CD4-positive, alpha-beta T cell treated with Interleukin-1 beta for 1 hour (primary cell): ENCODE results near the gene TMEM250.
A peak's percentile ranks its signal among the peaks of the same experiment; 100 is the strongest.

ENCODE experiments used
- DNase-seq, 2 donors: peaks; one replicate each; pipeline ENCODE4 v3.0.0-alpha.2; 2020 to 2022

TMEM250 gene

DNA sequence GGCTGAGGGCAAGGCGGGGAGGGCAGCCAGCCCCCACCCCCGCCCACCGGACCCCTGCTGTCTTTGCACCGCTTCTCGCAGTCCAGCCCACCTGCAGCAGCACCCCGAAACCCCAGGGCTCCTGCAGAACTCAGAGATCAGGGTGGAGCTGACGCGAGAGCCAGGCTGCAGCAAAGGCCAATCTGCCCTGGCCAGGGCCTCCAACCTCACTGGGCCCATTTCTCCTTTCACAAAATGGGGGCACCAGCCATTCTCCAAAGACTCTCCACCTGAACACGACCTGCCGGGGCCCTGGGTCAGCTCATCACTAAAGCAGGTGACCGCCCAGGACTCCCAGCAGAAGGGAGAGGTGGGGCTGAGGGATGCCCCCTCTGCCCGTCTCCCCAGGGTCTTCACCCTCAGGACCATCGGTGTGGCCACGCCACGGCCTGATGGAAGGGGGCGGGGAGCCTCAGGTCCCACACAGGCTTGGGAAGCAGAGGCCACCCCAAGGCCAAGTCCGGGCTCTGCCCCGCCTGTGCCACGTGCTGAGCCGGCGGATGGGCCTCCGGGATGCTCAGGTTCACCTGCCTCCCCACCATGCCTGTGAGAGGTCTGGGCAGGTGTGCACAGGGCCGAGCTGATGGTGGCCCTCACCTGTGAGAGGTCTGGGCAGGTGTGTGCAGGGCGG is 36.7 kb downstream of the TMEM250 start:
- DNase-seq, result no peak

DNA sequence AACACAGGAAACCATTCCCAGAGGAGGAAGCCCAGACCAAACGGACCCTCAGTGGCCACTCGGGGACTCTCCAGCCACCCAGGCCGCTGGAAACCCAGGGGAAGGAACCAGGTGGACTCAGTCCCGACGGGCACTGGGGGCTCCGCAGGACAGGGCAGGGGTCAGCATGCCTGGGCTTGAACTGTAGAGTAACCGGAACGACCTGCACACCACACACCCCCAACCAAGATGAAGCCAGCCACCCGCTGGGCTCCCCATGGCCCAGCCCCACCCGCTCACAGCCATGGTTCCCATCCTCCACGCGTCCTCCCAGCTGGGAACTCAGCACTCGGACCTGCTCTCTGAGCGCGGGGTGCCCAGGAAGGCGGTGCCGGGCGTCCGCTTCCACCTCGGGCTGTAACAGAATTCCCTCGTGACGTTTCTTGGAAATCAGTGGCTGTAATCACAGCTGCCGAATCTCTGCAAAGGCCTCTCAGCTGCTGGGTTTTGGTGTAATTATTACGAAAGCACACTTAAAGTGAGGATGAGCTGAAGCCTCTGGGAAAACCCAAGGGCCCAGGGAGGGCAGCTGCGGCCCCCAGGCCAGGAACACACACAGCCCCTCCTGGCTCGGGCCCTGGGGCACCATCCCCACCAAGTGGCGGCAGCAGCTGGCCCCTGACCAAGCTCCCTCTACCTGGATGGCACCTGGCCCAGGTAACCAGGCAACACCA is 37.4 kb downstream of the TMEM250 start:
- no peak for DNase-seq

DNA sequence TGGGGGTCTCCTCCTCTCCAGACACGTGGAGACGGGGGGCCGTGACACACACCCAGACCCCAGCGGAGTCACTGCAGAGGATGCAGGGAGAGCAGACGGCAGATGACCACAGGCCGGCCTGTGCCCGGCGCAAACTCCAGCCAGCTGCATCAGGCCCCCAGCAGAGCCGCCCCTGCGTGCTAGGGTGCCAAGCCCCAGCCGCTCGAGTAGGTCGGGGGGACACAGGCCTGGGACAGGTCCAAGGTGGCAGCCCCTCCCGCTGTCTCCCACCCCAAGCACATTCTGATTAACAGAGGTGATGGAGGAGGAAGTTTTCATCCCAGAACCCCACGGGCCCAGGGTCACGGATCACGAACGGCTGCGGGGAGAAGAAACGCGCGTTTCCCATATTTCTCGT is 38.0 kb downstream of the TMEM250 start:
- no peak for DNase-seq

DNA sequence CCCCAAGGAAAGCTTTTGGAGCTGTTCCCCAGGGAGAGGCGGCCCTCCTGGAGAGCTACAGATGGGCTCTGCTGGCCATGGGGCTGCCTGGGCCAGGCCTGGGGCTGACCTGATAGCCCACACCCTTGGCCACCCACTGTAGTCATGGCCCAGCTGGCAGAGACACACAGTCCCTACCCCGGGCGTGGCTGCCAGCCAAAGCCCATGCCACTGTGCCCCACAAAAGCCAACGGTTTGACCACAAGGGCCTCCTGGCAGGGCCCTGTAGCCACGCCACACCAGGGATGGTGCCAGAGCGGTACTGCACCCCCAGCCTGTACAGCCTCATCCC is 38.8 kb downstream of the TMEM250 start:
- no peak for DNase-seq

DNA sequence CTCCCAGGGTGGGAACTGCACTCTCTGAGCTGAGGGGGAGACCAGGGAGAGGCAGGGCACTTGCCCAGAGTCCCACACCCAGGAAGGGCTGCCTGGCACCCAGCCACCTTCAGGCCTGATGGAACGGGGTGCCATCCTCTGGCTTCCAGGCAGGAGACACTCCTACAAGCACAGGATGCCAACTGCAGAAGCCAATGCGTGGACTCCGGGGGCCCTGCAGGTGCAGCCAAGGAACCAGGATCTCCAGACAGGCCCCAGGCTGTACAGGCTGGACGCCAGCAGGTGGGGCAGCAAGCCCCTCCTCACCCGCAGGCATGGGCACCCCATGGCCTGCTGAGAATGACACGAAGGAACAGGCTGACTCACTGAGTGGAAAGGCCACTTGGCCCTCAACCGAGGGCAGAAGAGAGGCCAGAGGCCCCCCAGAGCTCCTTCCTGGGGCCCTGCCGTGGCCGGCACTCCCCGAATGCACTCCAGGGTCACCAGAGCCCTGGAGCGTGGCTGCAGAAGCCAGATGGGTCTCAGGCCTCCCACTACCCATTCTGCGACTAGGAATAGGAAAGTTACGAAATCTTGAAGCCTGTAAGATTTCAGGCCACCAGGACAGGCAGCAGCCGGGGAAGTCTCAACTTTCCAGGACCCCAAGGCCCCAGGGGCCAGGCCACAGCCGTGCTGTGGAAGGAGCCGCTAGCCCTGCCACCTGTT is 39.3 kb downstream of the TMEM250 start:
- DNase-seq, result no peak

DNA sequence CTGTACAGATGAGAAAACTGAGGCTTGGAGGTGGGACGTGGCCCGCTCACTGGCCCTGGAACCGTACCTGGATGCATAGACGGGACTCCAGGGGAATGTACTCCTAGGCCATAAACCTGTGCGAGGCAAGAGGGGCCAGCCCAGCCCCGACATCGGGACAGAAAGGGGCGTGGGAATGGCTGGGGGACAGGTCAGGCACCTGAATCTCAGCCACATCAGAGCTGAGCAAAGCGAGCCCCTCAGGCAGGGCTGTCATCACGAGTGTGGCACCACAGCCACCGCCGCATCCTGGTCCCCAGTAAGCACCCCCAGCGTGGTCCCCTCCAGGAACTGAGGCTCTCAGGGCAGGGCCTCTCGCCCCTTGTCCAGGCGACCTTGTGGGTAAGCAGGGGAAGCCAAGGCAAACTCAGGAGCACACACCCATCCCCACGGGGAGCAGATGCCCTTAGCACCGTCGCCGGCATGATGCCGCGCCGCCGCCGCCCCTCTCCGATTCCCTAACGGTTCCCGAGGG is 40.1 kb downstream of the TMEM250 start:
- DNase-seq, result no peak

DNA sequence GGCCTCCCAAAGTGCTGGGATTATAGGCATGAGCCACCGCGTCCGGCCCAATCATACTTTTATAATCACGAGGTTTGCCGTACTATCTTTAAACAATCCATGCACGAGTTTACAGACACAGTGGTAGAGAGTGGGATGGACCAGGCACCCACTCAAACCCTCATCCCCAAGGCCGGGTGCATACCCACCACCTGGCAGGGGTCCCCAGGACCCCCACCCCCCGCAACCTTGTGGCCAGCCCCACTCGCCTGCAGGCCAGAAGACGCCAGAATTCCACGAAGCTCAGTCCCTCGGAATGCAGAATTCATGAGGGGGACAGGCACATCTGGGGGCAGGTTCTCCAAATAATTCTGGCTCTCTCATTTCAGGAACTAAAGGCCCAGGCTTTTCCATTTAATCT is 40.7 kb downstream of the TMEM250 start:
- DNase-seq, result no peak

DNA sequence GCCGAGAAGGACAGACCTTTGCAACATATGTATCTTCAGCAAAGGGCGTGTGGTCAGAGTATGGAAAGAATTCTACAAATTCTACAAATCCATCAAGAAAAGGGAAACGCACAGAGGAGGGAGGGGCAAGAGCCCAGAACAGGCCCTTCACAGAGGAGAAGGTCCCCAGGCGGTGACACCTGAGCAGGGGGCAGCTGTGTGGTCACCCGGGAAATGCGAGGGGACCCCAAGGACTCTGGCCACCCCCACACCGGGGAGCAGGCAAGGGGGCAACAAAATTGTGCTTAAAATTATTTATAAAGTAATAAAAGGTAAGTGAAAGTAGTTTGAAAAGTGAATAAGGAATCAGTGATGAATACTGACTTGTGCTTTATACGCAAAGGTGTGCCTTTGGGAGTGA is 41.2 kb downstream of the TMEM250 start:
- no peak for DNase-seq

DNA sequence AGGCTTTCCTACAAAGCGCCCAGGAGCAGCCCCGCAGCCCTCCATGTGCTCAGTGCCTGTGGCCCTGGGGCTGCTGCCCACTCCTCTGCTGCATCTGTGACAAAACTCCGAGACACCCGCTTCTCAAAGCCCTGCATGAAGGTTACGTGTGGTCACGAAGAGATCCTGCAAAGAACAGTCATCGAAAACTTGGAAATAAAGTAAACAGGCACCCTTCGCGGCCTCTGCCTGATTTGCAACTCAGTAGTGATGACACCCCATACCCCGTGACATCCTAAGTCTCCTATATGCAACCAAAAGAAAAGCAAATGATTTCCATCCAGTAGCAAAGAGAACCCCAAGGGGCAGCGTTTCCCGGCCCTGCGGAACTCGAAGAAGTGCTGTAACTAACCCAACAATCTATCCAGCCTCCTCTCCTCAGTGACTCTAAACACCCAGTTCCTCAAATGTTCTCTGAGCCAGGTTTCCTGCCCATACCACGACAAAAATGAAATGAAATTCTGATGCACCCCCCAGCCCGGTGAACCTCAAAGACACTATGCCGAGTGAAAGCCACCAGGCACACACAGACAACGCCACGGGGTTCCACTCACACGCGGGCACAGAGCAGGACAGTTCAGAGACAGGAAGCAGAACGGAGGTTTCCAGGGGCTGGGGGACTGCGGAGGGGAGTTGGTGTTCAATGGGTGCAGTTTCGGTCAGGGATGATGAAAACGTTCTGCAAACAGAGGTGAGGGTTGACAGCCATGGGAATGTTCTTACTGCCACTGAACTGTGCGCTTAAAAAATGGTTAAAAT is 42.6 kb downstream of the TMEM250 start:
- peak in 1 of 2 donors; percentile 41 for DNase-seq

DNA sequence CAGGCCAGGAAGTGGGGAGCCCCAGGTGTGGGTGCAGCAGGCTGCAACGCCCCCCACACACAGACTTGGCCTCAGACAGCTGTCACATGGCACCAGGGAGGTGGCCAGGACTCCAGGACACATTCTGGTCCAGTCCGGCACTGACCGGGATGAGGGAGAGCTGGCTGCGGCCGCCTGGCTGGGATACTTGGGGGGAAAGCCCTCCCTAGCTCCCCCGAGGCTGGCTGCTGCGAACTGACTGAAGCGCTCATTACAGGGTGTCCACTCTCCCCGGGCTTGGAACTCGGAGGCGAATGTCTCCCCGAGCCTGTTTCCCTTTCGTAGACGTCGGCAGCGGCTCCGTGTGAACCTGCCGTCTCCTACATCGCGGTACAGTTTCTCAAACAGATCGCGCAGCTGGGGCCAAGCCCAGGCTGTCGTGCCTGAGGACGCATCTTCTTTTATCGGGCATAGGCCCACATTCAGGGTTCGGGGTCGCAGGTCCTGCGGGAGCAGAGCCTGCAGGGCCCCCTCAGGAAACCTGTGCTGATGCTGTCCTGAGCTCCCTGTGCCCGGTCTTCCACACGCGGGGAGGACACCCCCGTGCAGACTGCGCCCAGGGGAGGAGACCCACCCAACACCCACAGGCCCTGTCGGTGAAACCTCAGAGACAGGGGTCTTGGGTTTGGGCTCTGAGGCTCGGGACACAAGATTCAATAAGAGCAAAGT is 43.4 kb downstream of the TMEM250 start:
- no peak for DNase-seq

DNA sequence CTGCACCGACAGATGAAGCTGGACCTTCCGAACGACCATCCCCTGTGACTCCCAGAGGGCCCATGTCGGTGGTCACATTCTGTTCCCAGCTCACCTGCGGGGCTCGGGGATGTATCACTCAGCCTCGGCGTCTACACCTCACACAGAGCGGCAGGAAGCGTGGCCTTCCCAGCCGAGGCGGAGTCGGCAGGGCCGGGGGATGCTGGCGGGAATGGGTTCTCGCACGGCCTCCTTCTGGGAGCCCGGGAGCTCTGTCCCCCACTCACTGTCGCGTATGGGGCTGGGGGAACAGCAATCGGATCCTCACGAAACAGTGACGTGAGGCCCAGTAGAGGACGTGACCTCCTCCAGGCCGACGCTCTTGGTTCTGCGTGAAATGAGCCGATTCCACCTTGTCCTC is 44.0 kb downstream of the TMEM250 start:
- DNase-seq, result no peak
